OCI-LY7 (cell line): Measurements from ENCODE around the gene ARMH4.

ENCODE experiments used
- EZH2phosphoT487 ChIP-seq: fragments of 200-600 bp; sonication (generic); IDR thresholded peaks from 2 replicates; pipeline ENCODE4 v1.6.1; 2018; ENCODE audit warnings: low read depth, borderline replicate concordance, mild to moderate bottlenecking, mixed run types, antibody characterized with exemption, low read length, moderate library complexity, mixed read lengths
- TF ChIP-seq, protein P1 (sequence below): fragments of 200-600 bp; sonication (generic); conservative IDR thresholded peaks from 2 replicates; pipeline ENCODE4 v1.5.1; 2014; ENCODE audit warnings: mild to moderate bottlenecking, antibody characterized with exemption, low read length, moderate library complexity, mixed read lengths

DNA sequence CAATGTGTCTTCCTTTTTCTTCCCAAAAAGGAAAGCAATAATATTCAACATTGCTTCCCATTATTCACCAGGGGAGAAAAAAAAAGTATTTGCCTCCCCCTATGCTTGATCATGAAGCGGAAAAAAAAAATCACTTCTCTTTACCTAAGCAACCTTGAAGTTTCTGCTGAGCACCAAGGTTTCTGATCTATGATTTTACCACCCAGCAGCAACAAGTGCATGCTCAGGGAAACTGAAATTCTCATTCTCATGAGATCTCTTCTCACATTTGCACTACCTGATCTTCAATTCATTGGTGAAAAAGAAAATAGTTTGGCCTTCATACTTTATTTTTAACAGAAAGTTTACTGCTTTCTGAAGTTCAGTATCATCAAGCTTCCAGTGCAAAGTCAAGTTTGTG, 125.8 kb downstream of the ARMH4 start:
- TF ChIP-seq, protein P1, sequence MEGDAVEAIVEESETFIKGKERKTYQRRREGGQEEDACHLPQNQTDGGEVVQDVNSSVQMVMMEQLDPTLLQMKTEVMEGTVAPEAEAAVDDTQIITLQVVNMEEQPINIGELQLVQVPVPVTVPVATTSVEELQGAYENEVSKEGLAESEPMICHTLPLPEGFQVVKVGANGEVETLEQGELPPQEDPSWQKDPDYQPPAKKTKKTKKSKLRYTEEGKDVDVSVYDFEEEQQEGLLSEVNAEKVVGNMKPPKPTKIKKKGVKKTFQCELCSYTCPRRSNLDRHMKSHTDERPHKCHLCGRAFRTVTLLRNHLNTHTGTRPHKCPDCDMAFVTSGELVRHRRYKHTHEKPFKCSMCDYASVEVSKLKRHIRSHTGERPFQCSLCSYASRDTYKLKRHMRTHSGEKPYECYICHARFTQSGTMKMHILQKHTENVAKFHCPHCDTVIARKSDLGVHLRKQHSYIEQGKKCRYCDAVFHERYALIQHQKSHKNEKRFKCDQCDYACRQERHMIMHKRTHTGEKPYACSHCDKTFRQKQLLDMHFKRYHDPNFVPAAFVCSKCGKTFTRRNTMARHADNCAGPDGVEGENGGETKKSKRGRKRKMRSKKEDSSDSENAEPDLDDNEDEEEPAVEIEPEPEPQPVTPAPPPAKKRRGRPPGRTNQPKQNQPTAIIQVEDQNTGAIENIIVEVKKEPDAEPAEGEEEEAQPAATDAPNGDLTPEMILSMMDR, result no peak
- TF ChIP-seq EZH2phosphoT487, result no peak
